K562 (cell line): ENCODE measurements around the gene SLC26A2. TPM values are rescaled to one million over a fixed set of nuclear protein-coding genes. Genes with fewer than 3 reads are reported as not detected.
A peak's percentile ranks its signal among the peaks of the same experiment; 100 is the strongest.

ENCODE experiments used
- ARID2 ChIP-seq: fragments of 450-650 bp; IDR thresholded peaks from 2 replicates; pipeline ENCODE4 v1.6.1; 2017; ENCODE audit warnings: antibody characterized with exemption, mild to moderate bottlenecking
- DIDO1 ChIP-seq: fragments of 450-650 bp; IDR thresholded peaks from 2 replicates; pipeline ENCODE4 v1.6.1; 2016; ENCODE audit warnings: low read depth, missing biosample characterization, missing genetic modification characterization
- FOXP1 ChIP-seq: sonication (generic); formaldehyde crosslinking; IDR thresholded peaks from 2 replicates; pipeline ENCODE4 v1.8.0; 2022; ENCODE audit warnings: mild to moderate bottlenecking, missing genetic modification reagents
- GTF3C2 ChIP-seq: IDR thresholded peaks from 3 replicates; pipeline ENCODE4 v1.6.1; 2011; ENCODE audit warnings: borderline replicate concordance, mild to moderate bottlenecking, moderate library complexity; ENCODE audit not compliant: insufficient read length; ENCODE audit errors: extremely low read depth
- HIVEP1 ChIP-seq: fragments of 250-450 bp; sonication (Bioruptor Pico); IDR thresholded peaks from 2 replicates; pipeline ENCODE4 v1.4.0; 2020; ENCODE audit warnings: mild to moderate bottlenecking
- HMBOX1 ChIP-seq: sonication (generic); IDR thresholded peaks from 2 replicates; pipeline ENCODE4 v1.6.1; 2016
- HMGN3 ChIP-seq: IDR thresholded peaks from 2 replicates; pipeline ENCODE4 v1.6.1; 2011; ENCODE audit warnings: borderline replicate concordance, low read depth, mild to moderate bottlenecking, mixed read lengths, low read length; ENCODE audit not compliant: insufficient read length; ENCODE audit errors: extremely low read depth
- KHSRP ChIP-seq: fragments of 450-650 bp; IDR thresholded peaks from 2 replicates; pipeline ENCODE4 v1.6.1; 2017
- KLF6 ChIP-seq: fragments of 250-450 bp; sonication (Bioruptor Pico); IDR thresholded peaks from 2 replicates; pipeline ENCODE4 v1.4.0; 2020; ENCODE audit warnings: mild to moderate bottlenecking, moderate library complexity, borderline replicate concordance
- MBD1 ChIP-seq: fragments of 250-450 bp; sonication (Bioruptor Pico); IDR thresholded peaks from 2 replicates; pipeline ENCODE4 v1.8.0; 2022; ENCODE audit warnings: inconsistent platforms
- MXD1 ChIP-seq: fragments of 250-450 bp; sonication (Bioruptor Pico); IDR thresholded peaks from 2 replicates; pipeline ENCODE4 v1.8.0; 2021; ENCODE audit warnings: borderline replicate concordance, mild to moderate bottlenecking, moderate library complexity; ENCODE audit not compliant: poor library complexity, severe bottlenecking
- MYNN ChIP-seq, 2 experiments: sonication (generic); formaldehyde crosslinking in 1 of 2; IDR thresholded peaks; 2 replicates each; pipeline versions ENCODE4 v1.5.0 to v1.6.1; 2016 to 2020; ENCODE audit warnings: antibody characterized with exemption in 1 of 2, missing genetic modification reagents in 1 of 2
- NR2C1 ChIP-seq, 2 experiments: fragments of 450-650 bp; IDR thresholded peaks; 2 replicates each; pipeline ENCODE4 v1.6.1; 2017; ENCODE audit warnings: mild to moderate bottlenecking in 2 of 2, antibody characterized with exemption in 1 of 2, inconsistent platforms in 1 of 2, missing compliant biosample characterization in 1 of 2, missing genetic modification characterization in 1 of 2
- POLR2A ChIP-seq: fragments of 450-650 bp; conservative IDR thresholded peaks from 2 replicates; pipeline ENCODE4 v1.6.1; 2016
- PYGO2 ChIP-seq: fragments of 450-650 bp; IDR thresholded peaks from 2 replicates; pipeline ENCODE4 v1.6.1; 2016; ENCODE audit warnings: mild to moderate bottlenecking, missing genetic modification characterization, moderate library complexity, missing compliant biosample characterization
- SRSF7 ChIP-seq: fragments of 200-400 bp; formaldehyde crosslinking; optimal IDR thresholded peaks from 2 replicates; pipeline ENCODE3; 2017; ENCODE audit warnings: mild to moderate bottlenecking, low read depth, low read length
- TAF7 ChIP-seq: fragments of 450-650 bp; IDR thresholded peaks from 2 replicates; pipeline ENCODE4 v1.6.1; 2016; ENCODE audit warnings: missing genetic modification characterization, missing compliant biosample characterization
- TCF3 ChIP-seq: sonication (generic); formaldehyde crosslinking; IDR thresholded peaks from 2 replicates; pipeline ENCODE4 v1.4.0; 2020; ENCODE audit warnings: mild to moderate bottlenecking, missing genetic modification reagents
- TCF7 ChIP-seq: sonication (generic); IDR thresholded peaks from 2 replicates; pipeline ENCODE4 v1.6.1; 2016; ENCODE audit warnings: antibody characterized with exemption, borderline replicate concordance
- ZNF263 ChIP-seq: sonication (generic); formaldehyde crosslinking; IDR thresholded peaks from 2 replicates; pipeline ENCODE4 v1.8.0; 2022; ENCODE audit warnings: mild to moderate bottlenecking, missing genetic modification reagents, borderline replicate concordance
- ZNF316 ChIP-seq: fragments of 450-650 bp; IDR thresholded peaks from 2 replicates; pipeline ENCODE4 v1.6.1; 2016
- ZNF668 ChIP-seq: fragments of 250-450 bp; sonication (Bioruptor Pico); IDR thresholded peaks from 2 replicates; pipeline ENCODE4 v1.8.0; 2022; ENCODE audit warnings: mild to moderate bottlenecking, inconsistent platforms
- ZNF77 ChIP-seq: fragments of 250-450 bp; sonication (Bioruptor Pico); IDR thresholded peaks from 2 replicates; pipeline ENCODE4 v1.5.0; 2020
- polyA plus RNA-seq, 8 experiments: library from polyadenylated mRNA; depleted of rRNA in 4 of 8; stranded (reverse) in 5 of 8; unstranded in 3 of 8; fragments of >200 nt; fragmentation: Nextera tagmentation in 2 of 8; fragmentation: Illumina TruSeq in 1 of 8; extraction: Ambion mirVana in 2 of 8; extraction: Trizol in 1 of 8; gene quantifications; 2 replicates each; pipeline versions ENCODE4 v1.2.1 to v1.2.3, GENCODE V29; 2011 to 2014; ENCODE audit warnings: inconsistent platforms in 1 of 8, missing spikeins in 1 of 8
- total RNA-seq, 7 experiments: library from RNA; depleted of rRNA in 6 of 7; stranded (reverse); fragments of >200 nt in 6 of 7; fragmentation: Illumina TruSeq in 2 of 7; extraction: Trizol in 2 of 7; gene quantifications; 2 replicates each; pipeline versions ENCODE4 v1.2.1 to v1.2.3, GENCODE V29; 2011 to 2021; ENCODE audit warnings: low replicate concordance in 1 of 7

SLC26A2 gene
- total and polyA plus RNA-seq, 9 of the 15 experiments (the other 6 are each of a cell fraction or from before 2014, with no cell fraction given): 1.1 to 6.3 (median 3.6) TPM

- TF ChIP-seq SRSF7 (no peak), TCF7 (no peak), ZNF263 (CRISPR knock-in tag) (0 out of 2 replicates have a peak, but pooled peaks have one; percentile 26), ZNF668 (CRISPR knock-in tag) (no peak), GTF3C2 (no peak), ARID2 (no peak), HMGN3 (peak; percentile 55), HMBOX1 (no peak), ZNF77 (0 out of 2 replicates have a peak, but pooled peaks have one; percentile 16), MYNN (IDR thresholded peaks at IDR 0.05) (peak; percentile 58; the same call in 1 of the 2 replicates), MYNN (CRISPR knock-in tag; IDR thresholded peaks at IDR 0.05) (no peak), KLF6 (CRISPR knock-in tag) (no peak), KHSRP (no peak), NR2C1 (IDR thresholded peaks at IDR 0.05) (peak; percentile 96), NR2C1 (tag; IDR thresholded peaks at IDR 0.05) (peak; percentile 98), TAF7 (tag) (no peak; the same call in 1 of the 2 replicates), MBD1 (CRISPR knock-in tag) (no peak), DIDO1 (tag) (peak; percentile 90), TCF3 (CRISPR knock-in tag) (no peak; the same call in 1 of the 2 replicates), PYGO2 (tag) (no peak), MXD1 (CRISPR knock-in tag) (no peak), ZNF316 (no peak), POLR2A (peak; percentile 92), HIVEP1 (no peak), FOXP1 (CRISPR knock-in tag) (peak; percentile 45; the same call in 1 of the 2 replicates)
Measured at GRCh38 chr5:150000256-150000989, 39.9 kb downstream of the SLC26A2 start, which contains the start of the genes HMGXB3 and TIGD6 (continued).
